Parathyroid adenoma (tissue), 2 donors: Measurements from ENCODE around the gene DROSHA.
"Not testable (repeated sequence)": the region's sequence is repeated elsewhere in the genome, so short reads cannot be mapped to it uniquely, and the experiment has no call there.

Experiments
- H2AFZ ChIP-seq: fragments of 300-600 bp; sonication (generic); one replicate; pipeline ENCODE4 v1.7.0; 2017; ENCODE audit warnings: antibody characterized with exemption, mild to moderate bottlenecking
- H3K27ac ChIP-seq: fragments of 300-600 bp; sonication (generic); one replicate; pipeline ENCODE4 v1.7.0; 2017
- H3K27me3 ChIP-seq: fragments of 300-600 bp; sonication (generic); one replicate; pipeline ENCODE4 v1.7.0; 2017; ENCODE audit warnings: low read length; ENCODE audit not compliant: control insufficient read depth, insufficient read depth
- H3K36me3 ChIP-seq: fragments of 300-600 bp; sonication (generic); one replicate; pipeline ENCODE4 v1.7.0; 2017; ENCODE audit warnings: low read length; ENCODE audit not compliant: control insufficient read depth, insufficient read depth
- H3K4me1 ChIP-seq: fragments of 300-600 bp; sonication (generic); one replicate; pipeline ENCODE4 v1.7.0; 2017; ENCODE audit warnings: control low read depth
- H3K4me2 ChIP-seq: fragments of 300-600 bp; sonication (generic); one replicate; pipeline ENCODE4 v1.7.0; 2017; ENCODE audit warnings: low read length
- H3K4me3 ChIP-seq: fragments of 300-600 bp; sonication (generic); one replicate; pipeline ENCODE4 v1.7.0; 2017; ENCODE audit warnings: low read depth, low read length
- H3K79me2 ChIP-seq: fragments of 300-600 bp; sonication (generic); one replicate; pipeline ENCODE4 v1.7.0; 2017; ENCODE audit warnings: control low read depth
- H3K9ac ChIP-seq: fragments of 300-600 bp; sonication (generic); one replicate; pipeline ENCODE4 v1.7.0; 2017; ENCODE audit warnings: mild to moderate bottlenecking
- H3K9me3 ChIP-seq: fragments of 300-600 bp; sonication (generic); one replicate; pipeline ENCODE4 v1.7.0; 2017; ENCODE audit warnings: low read length; ENCODE audit not compliant: control insufficient read depth
- TF ChIP-seq, protein P1 (sequence below): fragments of 300-600 bp; sonication (generic); IDR thresholded peaks from one replicate; pipeline ENCODE4 v1.7.0; 2017; ENCODE audit warnings: antibody characterized with exemption, mild to moderate bottlenecking
- donor health status: primary hyperparathyroidism.

The DROSHA gene

DNA sequence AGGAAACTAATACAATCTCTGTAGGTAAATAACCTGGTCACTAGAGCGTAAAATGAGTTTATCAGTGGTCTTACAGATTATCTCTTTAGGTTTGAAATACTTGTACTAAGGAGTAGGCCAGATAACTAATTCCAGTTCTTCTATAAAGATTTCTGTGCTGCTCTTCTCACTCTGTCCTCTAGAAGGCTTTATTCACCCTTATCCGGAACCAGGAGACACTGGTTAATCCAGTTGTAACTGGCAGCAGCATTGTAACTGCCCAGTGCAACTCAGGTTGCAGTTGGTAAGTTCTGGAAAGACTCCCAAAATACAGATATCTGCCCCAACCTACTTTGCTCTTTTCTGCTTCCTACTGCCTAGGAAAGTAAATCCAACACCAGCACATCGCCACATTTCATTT lies 20.0 kb upstream of the DROSHA start:
- no peaks in the 10 kb centered on the region for H3K79me2 ChIP-seq
- H3K27me3 ChIP-seq, result no peaks in the 10 kb centered on the region
- no peaks in the 10 kb centered on the region for H3K36me3 ChIP-seq
- H3K9me3 ChIP-seq, result no peaks in the 10 kb centered on the region
- TF ChIP-seq, protein P1, sequence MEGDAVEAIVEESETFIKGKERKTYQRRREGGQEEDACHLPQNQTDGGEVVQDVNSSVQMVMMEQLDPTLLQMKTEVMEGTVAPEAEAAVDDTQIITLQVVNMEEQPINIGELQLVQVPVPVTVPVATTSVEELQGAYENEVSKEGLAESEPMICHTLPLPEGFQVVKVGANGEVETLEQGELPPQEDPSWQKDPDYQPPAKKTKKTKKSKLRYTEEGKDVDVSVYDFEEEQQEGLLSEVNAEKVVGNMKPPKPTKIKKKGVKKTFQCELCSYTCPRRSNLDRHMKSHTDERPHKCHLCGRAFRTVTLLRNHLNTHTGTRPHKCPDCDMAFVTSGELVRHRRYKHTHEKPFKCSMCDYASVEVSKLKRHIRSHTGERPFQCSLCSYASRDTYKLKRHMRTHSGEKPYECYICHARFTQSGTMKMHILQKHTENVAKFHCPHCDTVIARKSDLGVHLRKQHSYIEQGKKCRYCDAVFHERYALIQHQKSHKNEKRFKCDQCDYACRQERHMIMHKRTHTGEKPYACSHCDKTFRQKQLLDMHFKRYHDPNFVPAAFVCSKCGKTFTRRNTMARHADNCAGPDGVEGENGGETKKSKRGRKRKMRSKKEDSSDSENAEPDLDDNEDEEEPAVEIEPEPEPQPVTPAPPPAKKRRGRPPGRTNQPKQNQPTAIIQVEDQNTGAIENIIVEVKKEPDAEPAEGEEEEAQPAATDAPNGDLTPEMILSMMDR, result no peak
- no peak overlapping the region for H3K4me3 ChIP-seq
- H2AFZ ChIP-seq, result no peak overlapping the region
- H3K4me1 ChIP-seq, result no peaks in the 10 kb centered on the region
- no peak overlapping the region for H3K4me2 ChIP-seq
- no peak overlapping the region for H3K27ac ChIP-seq
- H3K9ac ChIP-seq, result no peak overlapping the region

DNA sequence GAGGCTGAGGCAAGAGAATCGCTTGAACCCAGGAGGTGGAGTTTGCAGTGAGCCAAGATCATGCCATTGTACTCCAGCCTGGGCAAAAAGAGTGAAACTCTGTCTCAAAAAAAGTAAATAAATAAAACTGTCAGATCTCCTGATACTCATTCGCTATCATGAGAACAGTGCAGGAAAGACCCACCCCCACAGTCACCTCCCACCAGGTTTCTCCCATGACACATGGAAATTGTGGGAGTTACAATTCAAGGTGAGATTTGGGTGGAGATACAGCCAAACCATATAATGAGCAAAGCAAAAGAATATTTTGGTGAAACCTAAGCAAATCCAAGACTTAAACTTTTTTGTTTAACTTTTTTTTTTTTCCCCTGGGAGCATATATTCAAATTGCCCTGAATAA lies 17.2 kb upstream of the DROSHA start:
- not testable (repeated sequence) for H3K4me2 ChIP-seq, H3K79me2 ChIP-seq, H3K9me3 ChIP-seq, H3K4me1 ChIP-seq, H3K27me3 ChIP-seq, H3K4me3 ChIP-seq, H3K27ac ChIP-seq, H3K9ac ChIP-seq, H2AFZ ChIP-seq, H3K36me3 ChIP-seq

DNA sequence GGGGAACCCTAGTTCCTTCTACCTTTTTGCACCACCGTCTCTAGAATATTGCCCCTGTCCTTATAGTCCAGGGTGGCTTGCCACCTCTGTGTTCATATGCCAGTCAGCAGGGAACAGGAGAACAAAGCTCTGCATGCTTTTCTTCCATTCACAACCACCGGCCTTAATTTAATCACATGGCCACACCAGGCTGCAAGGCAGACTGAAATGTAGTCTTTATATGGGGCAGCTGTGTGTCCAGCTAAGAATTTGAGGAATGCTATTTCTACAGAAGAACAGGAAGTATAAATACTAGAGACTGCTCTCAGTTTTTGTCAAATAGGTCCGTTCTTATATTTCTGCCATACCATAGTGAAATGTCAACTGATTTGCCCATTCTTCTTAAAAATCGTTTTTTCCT lies 6.0 kb upstream of the DROSHA start:
- no peak overlapping the region for H3K4me3 ChIP-seq
- no peak overlapping the region for H3K27ac ChIP-seq
- H3K36me3 ChIP-seq, result no peaks in the 10 kb centered on the region
- peaks cover 5% of the 10 kb centered on the region for H3K79me2 ChIP-seq
- TF ChIP-seq, protein P1, result no peak
- peaks cover 4% of the 10 kb centered on the region for H3K4me1 ChIP-seq
- H2AFZ ChIP-seq, result no peak overlapping the region
- no peaks in the 10 kb centered on the region for H3K9me3 ChIP-seq
- H3K27me3 ChIP-seq, result no peaks in the 10 kb centered on the region
- no peak overlapping the region for H3K9ac ChIP-seq
- H3K4me2 ChIP-seq, result no peak overlapping the region

DNA sequence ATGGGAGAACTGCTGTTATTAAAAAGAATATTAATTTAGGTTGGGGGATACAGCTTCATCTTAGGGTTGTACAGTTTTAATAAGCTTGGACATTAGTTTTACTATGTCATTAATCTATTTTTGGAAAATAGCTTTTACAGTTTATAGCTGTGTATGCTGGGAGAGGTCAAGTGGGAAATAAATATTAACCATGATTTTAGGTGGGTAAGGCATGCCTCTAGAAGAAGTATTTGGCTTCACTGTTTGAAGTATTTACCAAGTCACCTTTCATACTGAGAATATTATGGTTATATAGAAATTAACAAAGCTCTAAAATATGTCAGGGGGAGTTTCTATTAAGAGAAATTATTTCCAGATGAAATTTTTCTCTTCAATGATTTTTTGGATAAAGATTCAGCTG lies 5.5 kb upstream of the DROSHA start:
- no peaks in the 10 kb centered on the region for H3K36me3 ChIP-seq
- no peak overlapping the region for H3K4me2 ChIP-seq
- peaks cover 5% of the 10 kb centered on the region for H3K79me2 ChIP-seq
- no peak overlapping the region for H3K9ac ChIP-seq
- H2AFZ ChIP-seq, result no peak overlapping the region
- TF ChIP-seq, protein P1, result no peak
- H3K4me1 ChIP-seq, result peaks cover 4% of the 10 kb centered on the region
- no peak overlapping the region for H3K4me3 ChIP-seq
- H3K9me3 ChIP-seq, result no peaks in the 10 kb centered on the region
- H3K27ac ChIP-seq, result no peak overlapping the region
- no peaks in the 10 kb centered on the region for H3K27me3 ChIP-seq

DNA sequence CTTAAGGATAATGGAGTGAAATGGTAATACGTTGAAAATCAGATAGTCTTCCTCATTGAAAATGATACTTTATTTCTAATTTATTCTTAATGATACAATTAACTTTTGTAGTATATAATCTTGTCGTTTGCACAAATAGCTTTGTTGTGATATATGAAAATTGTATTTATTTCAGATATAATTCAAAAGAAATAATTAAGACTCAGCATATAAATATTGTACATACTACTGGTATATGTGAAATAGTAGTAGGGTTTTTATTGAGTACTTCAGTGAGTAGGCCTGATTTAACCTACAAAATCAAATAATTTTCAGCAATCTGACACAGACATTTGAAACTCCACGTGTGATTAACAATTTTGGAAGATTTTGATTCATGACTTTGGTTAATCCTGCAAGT lies 5.0 kb upstream of the DROSHA start:
- no peaks in the 10 kb centered on the region for H3K36me3 ChIP-seq
- TF ChIP-seq, protein P1, result no peak
- no peak overlapping the region for H3K4me2 ChIP-seq
- H3K9me3 ChIP-seq, result no peaks in the 10 kb centered on the region
- H3K27ac ChIP-seq, result no peak overlapping the region
- H3K79me2 ChIP-seq, result peaks cover 5% of the 10 kb centered on the region
- no peak overlapping the region for H3K4me3 ChIP-seq
- peaks cover 4% of the 10 kb centered on the region for H3K4me1 ChIP-seq
- H3K27me3 ChIP-seq, result no peaks in the 10 kb centered on the region
- H2AFZ ChIP-seq, result no peak overlapping the region
- H3K9ac ChIP-seq, result no peak overlapping the region
